ENCODE data around the gene AGAP1. TPM values are rescaled to one million over a fixed set of nuclear protein-coding genes. Genes with fewer than 3 reads are reported as not detected.

AGAP1 gene
- total RNA-seq, 1 donor, result 10.8 TPM

DNA sequence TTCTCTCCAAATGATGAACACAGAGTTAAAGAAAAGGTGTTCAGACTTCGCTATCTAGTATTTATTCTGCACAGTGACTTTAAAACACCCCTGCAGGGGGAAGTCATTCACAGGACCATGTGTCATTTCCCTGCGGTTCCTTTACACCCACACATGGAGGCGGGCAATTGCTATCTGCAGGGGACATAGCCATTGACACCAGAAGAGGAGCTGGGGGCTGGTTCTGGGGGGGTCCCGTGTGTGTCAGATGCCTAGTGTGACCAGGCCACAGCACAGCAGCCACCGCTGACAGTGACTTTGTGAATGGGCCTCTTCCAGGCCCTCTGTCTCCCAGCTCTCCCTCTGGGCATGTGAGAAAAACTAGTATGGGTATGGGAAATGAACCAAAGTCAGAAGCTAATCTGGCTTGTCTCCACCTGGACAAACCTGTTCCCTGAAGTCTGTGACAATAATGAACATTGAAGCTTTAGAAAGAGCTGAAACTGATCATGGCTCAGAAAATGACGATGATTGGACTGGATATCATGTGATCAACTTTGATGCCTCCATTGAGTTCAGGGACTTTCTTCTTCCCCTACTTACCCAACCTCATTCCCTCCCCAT is 681.8 kb downstream of the AGAP1 start:
- TF ChIP-seq, protein P1, sequence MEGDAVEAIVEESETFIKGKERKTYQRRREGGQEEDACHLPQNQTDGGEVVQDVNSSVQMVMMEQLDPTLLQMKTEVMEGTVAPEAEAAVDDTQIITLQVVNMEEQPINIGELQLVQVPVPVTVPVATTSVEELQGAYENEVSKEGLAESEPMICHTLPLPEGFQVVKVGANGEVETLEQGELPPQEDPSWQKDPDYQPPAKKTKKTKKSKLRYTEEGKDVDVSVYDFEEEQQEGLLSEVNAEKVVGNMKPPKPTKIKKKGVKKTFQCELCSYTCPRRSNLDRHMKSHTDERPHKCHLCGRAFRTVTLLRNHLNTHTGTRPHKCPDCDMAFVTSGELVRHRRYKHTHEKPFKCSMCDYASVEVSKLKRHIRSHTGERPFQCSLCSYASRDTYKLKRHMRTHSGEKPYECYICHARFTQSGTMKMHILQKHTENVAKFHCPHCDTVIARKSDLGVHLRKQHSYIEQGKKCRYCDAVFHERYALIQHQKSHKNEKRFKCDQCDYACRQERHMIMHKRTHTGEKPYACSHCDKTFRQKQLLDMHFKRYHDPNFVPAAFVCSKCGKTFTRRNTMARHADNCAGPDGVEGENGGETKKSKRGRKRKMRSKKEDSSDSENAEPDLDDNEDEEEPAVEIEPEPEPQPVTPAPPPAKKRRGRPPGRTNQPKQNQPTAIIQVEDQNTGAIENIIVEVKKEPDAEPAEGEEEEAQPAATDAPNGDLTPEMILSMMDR (IDR thresholded peaks at IDR 0.05; ENCODE audit: insufficient read depth, low read depth, low read length), result no peak
- DNase-seq (ENCODE audit: low read depth), result no peak
- H3K4me3 ChIP-seq (ENCODE audit: low read depth, low read length), result no peak overlapping the region

DNA sequence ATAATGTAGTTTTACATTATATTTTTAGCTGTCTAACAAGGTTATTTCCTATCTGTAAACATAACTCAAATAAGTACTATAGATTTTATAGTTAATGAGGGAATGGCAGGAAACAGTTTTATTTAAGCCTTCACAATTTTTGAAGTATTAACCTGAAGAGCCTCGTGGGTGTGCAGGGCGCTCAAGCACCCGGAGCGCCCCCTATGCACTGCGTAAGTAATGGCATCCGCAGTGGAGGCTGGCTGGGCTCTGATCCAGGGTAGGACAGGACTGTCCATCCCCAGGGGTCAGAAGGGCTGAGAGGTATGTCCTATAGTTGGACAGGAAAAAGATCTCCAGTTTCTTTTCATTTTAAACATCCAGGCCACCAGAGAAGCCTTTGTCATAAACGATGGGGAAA is 682.6 kb downstream of the AGAP1 start:
- DNase-seq (ENCODE audit: low read depth), result peak; percentile 28
- H3K4me3 ChIP-seq (ENCODE audit: low read depth, low read length), result no peak overlapping the region
- TF ChIP-seq, protein P1 (IDR thresholded peaks at IDR 0.05; ENCODE audit: insufficient read depth, low read depth, low read length), result peak; percentile 60

DNA sequence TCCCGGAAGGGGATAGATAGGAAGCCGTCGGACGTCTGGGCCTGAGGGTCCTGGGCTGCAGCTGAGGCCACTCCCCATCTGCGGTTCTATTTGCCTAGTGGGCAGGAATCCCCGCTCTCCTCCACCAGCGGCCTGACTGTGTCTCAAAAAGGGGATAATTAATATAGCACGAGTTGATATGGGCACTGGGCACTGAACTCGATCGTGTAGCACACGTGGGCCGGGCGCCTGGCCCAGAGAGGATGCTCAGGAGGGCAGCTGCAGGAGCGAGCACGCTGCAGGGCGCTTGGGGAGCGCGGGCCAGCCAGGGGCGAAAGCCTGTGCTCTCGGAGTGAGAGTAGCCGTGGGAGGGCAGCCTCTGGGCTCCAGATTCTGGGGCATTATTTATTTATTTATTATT is 683.1 kb downstream of the AGAP1 start:
- DNase-seq (ENCODE audit: low read depth), result no peak
- no peak overlapping the region for H3K4me3 ChIP-seq (ENCODE audit: low read depth, low read length)
- TF ChIP-seq, protein P1 (IDR thresholded peaks at IDR 0.05; ENCODE audit: insufficient read depth, low read depth, low read length), result no peak

DNA sequence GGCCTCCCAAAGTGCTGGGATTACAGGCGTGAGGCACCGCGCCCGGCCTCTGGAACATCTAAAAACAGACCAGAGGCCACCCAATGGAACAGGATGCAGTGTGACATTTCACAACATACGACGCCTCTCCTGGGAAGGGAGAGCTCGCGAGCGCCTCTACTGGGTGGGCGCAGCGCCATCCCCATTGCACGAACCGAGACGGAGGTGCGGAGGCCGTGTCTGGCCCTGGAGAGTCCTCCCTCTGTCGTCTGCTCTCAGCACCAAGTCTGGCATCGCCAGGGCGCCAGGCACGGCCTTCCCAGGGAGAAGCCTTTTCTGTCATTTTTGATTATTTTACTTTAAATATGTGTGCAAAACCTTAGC is 683.7 kb downstream of the AGAP1 start:
- H3K4me3 ChIP-seq (ENCODE audit: low read depth, low read length), result peak overlapping the region; percentile 62
- TF ChIP-seq, protein P1 (IDR thresholded peaks at IDR 0.05; ENCODE audit: insufficient read depth, low read depth, low read length), result no peak
- peak; percentile 29 for DNase-seq (ENCODE audit: low read depth)

DNA sequence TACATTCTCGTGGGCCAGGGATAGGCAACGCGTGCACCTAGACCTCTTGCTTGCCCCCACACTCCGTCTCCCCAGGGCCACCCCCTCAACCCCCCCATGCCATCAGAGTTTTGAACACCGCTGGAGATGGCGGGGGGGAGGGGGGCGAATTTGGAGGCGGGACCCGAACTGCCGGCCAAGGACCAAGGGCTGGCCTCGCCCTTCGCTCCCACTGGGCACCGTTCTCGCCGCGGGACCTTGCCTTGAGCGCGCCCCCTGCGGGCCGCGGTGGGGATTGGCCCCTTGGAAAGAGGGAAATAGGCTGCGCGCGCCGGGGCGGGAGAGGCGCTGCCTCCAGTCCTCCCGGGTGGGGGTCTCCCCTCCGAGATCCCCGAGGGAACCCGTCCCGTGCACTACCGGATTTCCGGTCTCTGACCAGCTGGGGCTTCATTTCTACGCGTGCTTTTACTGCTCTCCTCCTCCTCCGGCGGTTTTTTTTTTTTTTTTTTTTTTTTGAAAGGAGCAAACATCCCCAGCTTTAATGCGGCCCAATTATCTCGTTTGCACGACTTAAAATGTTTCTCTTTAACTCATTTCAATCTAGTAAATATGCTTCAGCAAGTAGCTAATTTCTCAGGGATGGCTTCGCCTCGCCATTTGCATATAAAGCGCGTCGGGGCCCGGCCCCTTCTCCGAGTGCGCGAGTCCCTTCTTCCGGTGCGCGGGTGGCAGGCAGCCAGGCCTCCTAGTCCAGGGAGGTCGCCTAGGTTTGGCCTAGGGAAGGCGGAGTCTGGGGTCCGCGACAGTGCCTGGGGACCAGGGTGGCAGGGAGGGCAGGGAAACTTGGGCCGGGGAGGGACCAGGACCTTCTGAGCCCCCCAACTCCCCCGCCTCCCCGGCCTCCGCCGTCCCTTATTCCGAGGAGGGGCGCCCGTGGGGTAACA is 684.4 kb downstream of the AGAP1 start:
- H3K4me3 ChIP-seq (ENCODE audit: low read depth, low read length), result peak overlapping the region; percentile 62
- peak; percentile 63 for DNase-seq (ENCODE audit: low read depth)
- TF ChIP-seq, protein P1 (IDR thresholded peaks at IDR 0.05; ENCODE audit: insufficient read depth, low read depth, low read length), result peak; percentile 86

DNA sequence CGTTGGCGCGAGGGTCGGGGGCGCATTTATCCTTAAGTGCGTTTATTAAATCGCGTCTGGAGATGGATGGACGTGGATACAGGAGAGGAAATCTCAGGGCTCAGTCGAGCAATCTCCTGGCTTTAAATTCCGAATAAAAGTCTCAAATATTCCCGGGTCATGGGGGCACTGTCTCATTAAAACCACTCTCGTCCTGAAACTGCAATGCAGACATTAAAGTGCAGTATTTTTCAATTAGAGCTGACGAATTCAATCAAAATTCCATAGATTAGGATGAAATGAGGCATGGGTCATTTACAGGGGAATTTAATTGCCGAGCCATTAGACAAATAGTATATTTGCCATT is 685.0 kb downstream of the AGAP1 start:
- TF ChIP-seq, protein P1 (IDR thresholded peaks at IDR 0.05; ENCODE audit: insufficient read depth, low read depth, low read length), result no peak
- peak overlapping the region; percentile 62 for H3K4me3 ChIP-seq (ENCODE audit: low read depth, low read length)
- peak; percentile 20 for DNase-seq (ENCODE audit: low read depth)

Measured in fibroblast of villous mesenchyme (primary cell).